ENCODE measurements around the gene URB1.

DNA sequence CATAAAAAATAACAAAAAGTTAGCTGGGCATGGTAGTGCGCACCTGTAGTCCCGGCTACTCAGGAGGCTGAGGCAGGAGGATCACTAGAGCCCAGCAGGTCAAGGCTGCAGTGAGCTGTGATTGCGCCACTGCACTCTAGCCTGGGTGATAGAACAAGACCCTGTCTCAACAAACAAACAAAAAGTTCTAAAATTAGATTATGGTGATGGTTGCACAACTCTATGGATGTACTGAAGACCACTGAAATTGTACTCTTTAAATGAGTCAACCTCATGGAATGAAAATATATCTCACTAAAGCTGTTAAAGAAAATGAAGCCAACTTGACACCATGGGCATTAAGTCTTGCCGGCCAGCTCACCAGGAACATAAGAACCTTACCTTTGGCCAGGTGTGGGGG, 85.1 kb downstream of the URB1 start:
- TF ChIP-seq RXRA (IDR thresholded peaks at IDR 0.05; ENCODE audit: borderline replicate concordance, low read depth) = no peak
- TF ChIP-seq RCOR1 (IDR thresholded peaks at IDR 0.05; ENCODE audit: low read length) = no peak
- no peak for TF ChIP-seq POLR2AphosphoS5 (IDR thresholded peaks at IDR 0.05; ENCODE audit: low read depth, low read length)
- TF ChIP-seq, protein P1, sequence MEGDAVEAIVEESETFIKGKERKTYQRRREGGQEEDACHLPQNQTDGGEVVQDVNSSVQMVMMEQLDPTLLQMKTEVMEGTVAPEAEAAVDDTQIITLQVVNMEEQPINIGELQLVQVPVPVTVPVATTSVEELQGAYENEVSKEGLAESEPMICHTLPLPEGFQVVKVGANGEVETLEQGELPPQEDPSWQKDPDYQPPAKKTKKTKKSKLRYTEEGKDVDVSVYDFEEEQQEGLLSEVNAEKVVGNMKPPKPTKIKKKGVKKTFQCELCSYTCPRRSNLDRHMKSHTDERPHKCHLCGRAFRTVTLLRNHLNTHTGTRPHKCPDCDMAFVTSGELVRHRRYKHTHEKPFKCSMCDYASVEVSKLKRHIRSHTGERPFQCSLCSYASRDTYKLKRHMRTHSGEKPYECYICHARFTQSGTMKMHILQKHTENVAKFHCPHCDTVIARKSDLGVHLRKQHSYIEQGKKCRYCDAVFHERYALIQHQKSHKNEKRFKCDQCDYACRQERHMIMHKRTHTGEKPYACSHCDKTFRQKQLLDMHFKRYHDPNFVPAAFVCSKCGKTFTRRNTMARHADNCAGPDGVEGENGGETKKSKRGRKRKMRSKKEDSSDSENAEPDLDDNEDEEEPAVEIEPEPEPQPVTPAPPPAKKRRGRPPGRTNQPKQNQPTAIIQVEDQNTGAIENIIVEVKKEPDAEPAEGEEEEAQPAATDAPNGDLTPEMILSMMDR (IDR thresholded peaks at IDR 0.05) = no peak
- no peak for TF ChIP-seq MEF2A (IDR thresholded peaks at IDR 0.05; ENCODE audit: borderline replicate concordance, low read depth)
